Activated CD4-positive, alpha-beta T cell treated with anti-CD3 and anti-CD28 coated beads for 24 hours (primary cell): ENCODE data around the gene NQO2.
"Not testable (repeated sequence)": the region's sequence is repeated elsewhere in the genome, so short reads cannot be mapped to it uniquely, and the experiment has no call there.

Experiments
- DNase-seq, 2 donors: peaks; one replicate each; pipeline ENCODE4 v3.0.0-alpha.2; 2020; ENCODE audit warnings: low read depth in 2 of 2

The NQO2 gene

DNA sequence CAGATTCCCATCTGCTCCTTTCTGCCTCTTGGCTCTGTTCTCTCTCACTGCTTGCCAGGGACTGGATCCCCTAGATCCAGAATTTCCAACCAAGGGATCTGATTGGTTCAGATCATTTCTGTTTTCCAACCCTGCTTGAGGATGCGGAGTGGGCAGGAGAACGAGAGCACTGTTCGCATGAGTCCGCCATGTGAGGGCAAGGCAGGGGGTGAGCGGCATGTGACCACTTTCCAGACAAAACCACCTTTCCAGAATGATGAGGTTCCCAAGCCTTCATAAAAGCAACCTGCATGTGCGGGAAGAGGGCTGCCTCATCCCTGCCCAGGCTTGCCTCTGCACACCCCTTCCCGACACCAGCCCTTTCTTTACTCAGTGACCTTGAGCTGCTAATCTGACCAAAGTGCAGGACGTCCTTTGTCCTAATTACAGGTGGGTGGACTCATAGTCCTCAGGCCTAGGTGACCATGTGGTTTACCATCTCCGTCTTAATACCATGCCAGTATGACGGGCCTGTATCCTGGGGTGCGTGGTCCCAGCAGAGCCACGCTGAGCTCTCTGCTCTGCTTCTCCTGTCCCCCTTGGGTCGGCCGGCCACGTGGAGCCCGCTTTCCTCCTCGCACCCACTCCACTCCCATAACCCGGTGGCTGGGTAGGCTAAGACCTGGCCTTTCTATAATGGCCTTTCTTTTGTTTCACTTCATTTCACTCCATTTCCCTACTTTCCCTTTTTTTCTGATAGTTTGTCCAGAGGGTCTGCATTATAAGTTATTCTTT is 14.4 kb downstream of the NQO2 start:
- DNase-seq = no peak

- no peak for DNase-seq
Observed at GRCh38 chr6:3014675-3015066, 15.0 kb downstream of the NQO2 start.

GRCh38 chr6:3015144-3015543 is 15.4 kb downstream of the NQO2 start:
- DNase-seq = no peak

GRCh38 chr6:3016473-3017280 is 17.0 kb downstream of the NQO2 start:
- no peak for DNase-seq

DNA sequence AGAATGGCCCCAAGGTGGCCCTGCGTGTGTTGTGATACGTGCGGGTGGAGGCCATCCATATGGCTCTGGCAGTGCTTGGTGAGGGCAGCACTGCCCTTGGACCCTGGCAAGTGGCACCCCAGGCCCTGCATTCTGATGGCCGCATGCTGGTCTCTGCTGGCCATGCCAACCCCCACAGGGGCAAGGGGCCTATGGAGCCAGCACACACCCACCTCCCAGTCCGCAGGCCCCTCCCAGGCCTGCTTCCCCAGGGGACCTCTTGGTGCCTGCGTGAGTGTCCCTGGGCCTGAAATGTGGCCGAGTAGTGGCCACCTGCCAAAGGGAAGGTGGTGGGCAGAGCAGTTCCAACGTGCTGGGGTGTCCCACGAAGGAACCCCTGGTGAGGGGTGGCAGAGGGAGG is 17.6 kb downstream of the NQO2 start:
- DNase-seq = no peak

DNA sequence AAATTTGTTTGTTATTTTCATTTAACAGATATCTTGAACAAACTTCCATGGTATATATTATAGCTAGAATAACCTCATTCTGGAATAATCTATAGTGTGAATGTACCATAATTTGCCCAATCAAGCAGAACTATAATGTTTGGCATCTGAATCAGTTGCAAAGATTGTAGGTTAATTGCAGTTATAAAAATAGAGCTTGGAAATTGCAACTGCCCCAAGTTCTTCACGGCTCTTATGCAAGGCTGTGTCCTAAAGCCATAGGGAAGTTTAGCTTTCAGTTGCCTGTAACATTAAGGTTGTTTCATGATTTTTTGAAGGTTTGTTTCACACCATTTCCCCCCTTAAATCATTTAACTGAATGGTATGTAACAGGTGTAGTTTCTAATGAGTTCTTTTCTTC is 19.4 kb downstream of the NQO2 start:
- DNase-seq = no peak

DNA sequence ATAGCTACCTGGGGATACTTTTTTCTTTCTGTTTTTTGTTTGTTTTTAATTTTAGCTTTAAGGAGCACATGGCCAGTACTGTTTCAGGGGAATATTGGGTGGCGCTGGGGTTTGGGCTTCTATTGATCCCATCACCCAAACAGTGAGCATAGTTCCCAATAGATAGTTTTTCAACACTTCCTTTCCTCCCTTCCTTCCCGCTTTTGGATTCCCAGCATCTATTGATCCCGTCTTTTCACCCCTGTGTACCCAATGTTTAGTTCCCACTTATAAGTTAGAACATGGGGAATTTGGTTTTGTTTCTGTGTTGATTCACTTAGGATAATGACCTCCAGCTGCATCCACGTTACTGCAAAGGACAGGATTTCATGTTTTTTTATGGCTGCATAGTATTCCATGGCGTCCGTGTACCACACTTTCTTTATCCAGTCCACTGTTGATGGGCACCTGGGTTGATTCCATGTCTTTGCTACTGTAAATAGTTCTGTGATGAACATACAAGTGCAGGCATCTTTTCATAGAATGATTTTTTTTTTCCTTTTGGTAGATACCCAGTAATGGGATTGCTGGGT is 20.1 kb downstream of the NQO2 start:
- DNase-seq = no peak

- not testable (repeated sequence) for DNase-seq
Observed at GRCh38 chr6:3020976-3021598, 21.4 kb downstream of the NQO2 start.

- peak in 1 of 2 donors; percentile 28 for DNase-seq
Observed at GRCh38 chr6:3022765-3023662, 23.3 kb downstream of the NQO2 start.

- DNase-seq = peak; percentile 83 to 84
Observed at GRCh38 chr6:3023663-3024483, 24.2 kb downstream of the NQO2 start.

GRCh38 chr6:3026791-3027626 is 27.3 kb downstream of the NQO2 start:
- DNase-seq = no peak

DNA sequence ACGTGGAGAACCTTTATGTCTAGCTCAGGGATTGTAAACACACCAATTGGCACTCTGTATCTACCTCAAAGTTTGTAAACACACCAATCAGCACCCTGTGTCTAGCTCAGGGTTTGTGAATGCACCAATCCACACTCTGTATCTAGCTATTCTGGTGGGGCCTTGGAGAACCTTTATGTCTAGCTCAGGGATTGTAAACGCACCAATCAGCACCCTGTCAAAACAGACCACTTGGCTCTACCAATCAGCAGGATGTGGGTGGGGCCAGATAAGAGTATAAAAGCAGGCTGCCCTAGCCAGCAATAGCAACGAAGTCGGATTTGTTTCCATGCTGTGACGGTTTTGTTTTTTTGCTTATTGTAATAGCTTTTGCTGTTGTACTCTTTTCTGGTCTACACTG is 28.5 kb downstream of the NQO2 start:
- DNase-seq = not testable (repeated sequence)

DNA sequence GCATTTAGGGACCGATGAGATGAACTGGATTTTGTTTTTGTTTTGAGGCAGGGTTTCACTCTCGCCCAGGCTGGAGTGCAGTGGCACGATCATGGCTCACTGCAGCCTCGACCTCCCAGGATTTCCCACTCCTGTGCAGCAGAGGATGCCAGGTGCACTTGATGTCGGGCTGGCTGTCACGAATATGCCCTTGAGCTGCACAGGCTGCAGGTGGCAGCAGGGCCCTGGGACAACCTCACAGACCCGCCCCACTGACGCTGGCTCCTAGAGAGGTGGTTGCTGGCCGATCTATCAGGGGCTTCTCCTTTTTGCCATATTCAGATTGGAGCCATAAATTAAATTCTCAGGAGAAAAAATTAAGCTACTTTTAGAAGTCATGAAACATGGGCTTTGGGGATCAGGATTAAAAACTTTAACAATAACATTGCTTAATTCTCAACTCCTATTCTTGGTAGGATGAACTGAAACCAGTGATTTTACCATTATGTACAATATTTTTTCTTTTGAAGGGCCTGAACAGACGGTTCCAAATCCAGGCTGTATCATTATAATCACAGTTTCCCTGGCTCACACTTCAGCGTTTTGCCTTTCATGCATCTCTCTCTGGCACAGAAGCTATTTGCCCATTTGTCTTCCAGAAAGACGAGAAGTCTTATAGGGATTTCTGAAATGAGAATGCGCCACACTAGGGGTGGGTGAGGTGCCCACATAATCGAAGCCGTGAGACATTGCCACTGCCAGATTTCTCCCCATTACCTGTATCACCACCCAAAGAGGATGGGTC is 32.4 kb downstream of the NQO2 start:
- no peak for DNase-seq

DNA sequence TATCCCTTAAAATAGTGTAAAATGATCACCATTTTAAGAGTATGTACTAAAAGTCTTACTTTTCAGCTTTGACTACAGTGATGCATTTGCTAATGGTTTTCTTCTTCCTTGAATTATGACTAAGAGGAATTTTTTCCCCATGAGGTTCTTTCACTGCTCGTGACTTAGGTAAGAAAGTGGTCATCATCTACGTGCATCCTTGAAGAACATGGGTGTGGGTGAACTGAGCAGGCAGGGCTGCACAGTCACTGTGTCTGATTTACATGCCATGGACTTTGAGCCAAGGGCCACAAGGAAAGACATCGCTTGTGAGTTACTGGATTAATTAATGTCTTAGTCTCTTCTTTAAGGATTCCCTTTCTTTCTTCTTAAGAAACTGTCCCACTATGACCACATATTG is 33.3 kb downstream of the NQO2 start:
- DNase-seq = no peak

- no peak for DNase-seq
Observed at GRCh38 chr6:3033652-3034051, 34.0 kb downstream of the NQO2 start.

DNA sequence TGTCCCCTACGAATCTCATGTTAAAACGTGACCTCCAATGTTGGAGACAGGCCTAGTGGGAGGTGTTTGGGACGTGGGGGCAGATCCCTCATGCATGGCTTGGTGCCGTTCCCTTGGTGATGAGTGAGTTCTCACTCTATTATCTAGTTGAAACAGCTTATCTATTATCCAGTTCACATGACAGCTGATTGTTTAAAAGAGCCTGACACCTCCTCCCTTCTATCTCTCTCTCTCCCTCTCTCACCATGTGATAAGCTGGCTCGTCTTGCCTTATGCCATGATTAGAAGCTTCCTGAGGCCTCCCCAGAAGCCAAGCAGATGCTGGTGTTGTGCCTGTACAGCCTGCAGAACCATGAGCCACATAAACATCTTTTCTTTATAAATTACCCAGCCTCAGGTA is 35.7 kb downstream of the NQO2 start:
- DNase-seq = no peak

GRCh38 chr6:3036861-3037637 is 37.4 kb downstream of the NQO2 start:
- no peak for DNase-seq
